Loucy (cell line): Measurements from ENCODE around the gene BTBD6.

Source experiments
- H2AFZ ChIP-seq: fragments of 200-600 bp; sonication (generic); 2 replicates; pipeline ENCODE4 v1.6.0; 2016; ENCODE audit warnings: antibody characterized with exemption, mild to moderate bottlenecking, low read length, moderate library complexity
- H3F3A ChIP-seq: fragments of 200-600 bp; 2 replicates; pipeline ENCODE4 v1.6.0; 2016; ENCODE audit warnings: antibody characterized with exemption, low read depth, mild to moderate bottlenecking
- H3K27me3 ChIP-seq: fragments of 200-600 bp; sonication (generic); 2 replicates; pipeline ENCODE4 v1.6.1; 2014; ENCODE audit warnings: low read length, mild to moderate bottlenecking; ENCODE audit not compliant: insufficient read depth, poor library complexity, severe bottlenecking
- H3K36me3 ChIP-seq: fragments of 200-600 bp; sonication (generic); 2 replicates; pipeline ENCODE4 v1.6.1; 2016; ENCODE audit warnings: low read length; ENCODE audit not compliant: insufficient read depth
- H3K4me1 ChIP-seq: fragments of 200-600 bp; sonication (generic); 2 replicates; pipeline ENCODE4 v1.5.1; 2014; ENCODE audit warnings: low read length, mild to moderate bottlenecking; ENCODE audit not compliant: insufficient read depth, poor library complexity, severe bottlenecking
- H3K4me2 ChIP-seq: fragments of 200-600 bp; sonication (generic); 2 replicates; pipeline ENCODE4 v1.6.0; 2014; ENCODE audit warnings: antibody characterized with exemption, low read length, low read depth, mild to moderate bottlenecking; ENCODE audit not compliant: poor library complexity, severe bottlenecking
- H3K4me3 ChIP-seq: fragments of 200-600 bp; sonication (generic); 2 replicates; pipeline ENCODE4 v1.5.1; 2014; ENCODE audit warnings: low read length, mild to moderate bottlenecking, mixed read lengths; ENCODE audit not compliant: poor library complexity, severe bottlenecking
- H3K79me2 ChIP-seq: fragments of 200-600 bp; sonication (generic); 2 replicates; pipeline ENCODE4 v1.6.1; 2014; ENCODE audit warnings: low read length; ENCODE audit not compliant: insufficient read depth
- H3K9ac ChIP-seq: fragments of 200-600 bp; sonication (generic); 2 replicates; pipeline ENCODE4 v1.6.0; 2014; ENCODE audit warnings: mild to moderate bottlenecking, low read depth, low read length, moderate library complexity; ENCODE audit not compliant: poor library complexity, severe bottlenecking
- H3K9me2 ChIP-seq: fragments of 200-600 bp; sonication (generic); replicated peaks from 2 replicates; pipeline ENCODE4 v1.6.1; 2016; ENCODE audit warnings: low read depth, low read length, mixed read lengths
- H3K9me3 ChIP-seq: fragments of 200-600 bp; sonication (generic); 2 replicates; pipeline ENCODE4 v1.6.1; 2014; ENCODE audit warnings: mild to moderate bottlenecking, antibody characterized with exemption, low read length, low read depth; ENCODE audit not compliant: insufficient read depth
- H4K20me1 ChIP-seq: fragments of 200-600 bp; sonication (generic); 2 replicates; pipeline ENCODE4 v1.6.0; 2014; ENCODE audit warnings: antibody characterized with exemption, low read length, mild to moderate bottlenecking; ENCODE audit not compliant: insufficient read depth, poor library complexity, severe bottlenecking
- CTCF ChIP-seq: fragments of 200-600 bp; sonication (generic); conservative IDR thresholded peaks from 2 replicates; pipeline ENCODE4 v1.5.1; 2014; ENCODE audit warnings: mild to moderate bottlenecking, antibody characterized with exemption, low read length
- EZH2phosphoT487 ChIP-seq: fragments of 200-600 bp; IDR thresholded peaks from 2 replicates; pipeline ENCODE4 v1.6.1; 2018; ENCODE audit warnings: antibody characterized with exemption, mild to moderate bottlenecking, moderate library complexity, borderline replicate concordance

Gene BTBD6

GRCh38 chr14:105247026-105247425, 1.3 kb upstream of the BTBD6 start:
- Histone ChIP-seq H3K4me1 (peaks cover 12% of the 10 kb centered on the region), H3K36me3 (peaks cover 6% of the 10 kb centered on the region; the same call in 1 of the 2 replicates), H3K27me3 (no peaks in the 10 kb centered on the region), H2AFZ (no peak overlapping the region), H3K9ac (no peak overlapping the region), H3F3A (no peaks in the 10 kb centered on the region), H3K9me2 (no peaks in the 10 kb centered on the region), H3K79me2 (peaks cover 36% of the 10 kb centered on the region; the same call in 1 of the 2 replicates), H3K4me2 (peak overlapping the region; percentile 86), H3K9me3 (no peaks in the 10 kb centered on the region), H3K4me3 (no peak overlapping the region), H4K20me1 (peaks cover 2% of the 10 kb centered on the region)
- no peak for TF ChIP-seq CTCF

GRCh38 chr14:105247715-105248367, 492 bp upstream of the BTBD6 start:
- no peaks in the 10 kb centered on the region for H3K27me3 ChIP-seq
- H3K4me3 ChIP-seq: peak overlapping the region; percentile 84
- no peaks in the 10 kb centered on the region for H3F3A ChIP-seq
- H3K9ac ChIP-seq: peak overlapping the region; percentile 83
- peaks cover 12% of the 10 kb centered on the region for H3K4me1 ChIP-seq
- H3K9me3 ChIP-seq: no peaks in the 10 kb centered on the region
- H2AFZ ChIP-seq: peak overlapping the region; percentile 64
- H3K36me3 ChIP-seq: peaks cover 6% of the 10 kb centered on the region; the same call in 1 of the 2 replicates
- peak overlapping the region; percentile 86 for H3K4me2 ChIP-seq
- TF ChIP-seq CTCF (no peak), EZH2phosphoT487 (no peak)
- peaks cover 36% of the 10 kb centered on the region; the same call in 1 of the 2 replicates for H3K79me2 ChIP-seq
- no peaks in the 10 kb centered on the region for H4K20me1 ChIP-seq
- H3K9me2 ChIP-seq: no peaks in the 10 kb centered on the region

- peaks cover 12% of the 10 kb centered on the region for H3K4me1 ChIP-seq
- TF ChIP-seq EZH2phosphoT487 (no peak), CTCF (no peak)
- peak overlapping the region; percentile 64 for H3K4me2 ChIP-seq
- peaks cover 29% of the 10 kb centered on the region; the same call in 1 of the 2 replicates for H3K79me2 ChIP-seq
- no peaks in the 10 kb centered on the region for H3F3A ChIP-seq
- peak overlapping the region; percentile 50 for H3K9ac ChIP-seq
- peak overlapping the region; percentile 73 for H3K4me3 ChIP-seq
- H3K9me3 ChIP-seq: no peaks in the 10 kb centered on the region
- H3K36me3 ChIP-seq: peaks cover 6% of the 10 kb centered on the region; the same call in 1 of the 2 replicates
- H3K9me2 ChIP-seq: no peaks in the 10 kb centered on the region
- no peak overlapping the region for H2AFZ ChIP-seq
- no peaks in the 10 kb centered on the region for H4K20me1 ChIP-seq
- H3K27me3 ChIP-seq: no peaks in the 10 kb centered on the region
These were observed 1.1 kb downstream of the BTBD6 start for GRCh38 chr14:105249182-105250007.
